Measurements from ENCODE around the gene LRFN2. TPM values are rescaled to one million over a fixed set of nuclear protein-coding genes. Genes with fewer than 3 reads are reported as not detected.

LRFN2 gene
- polyA plus RNA-seq, 1 donor from 2014 or later, result 14.8 TPM

GRCh38 chr6:40362859-40363258 is 224.3 kb downstream of the LRFN2 start:
- H2AFZ ChIP-seq (ENCODE audit: low read depth, low read length), result no peak overlapping the region
- no peaks in the 10 kb centered on the region for H3F3A ChIP-seq (ENCODE audit: insufficient read depth, low read length, poor library complexity, severe bottlenecking)
- H3K9me2 ChIP-seq (ENCODE audit: insufficient read depth, low read length), result no peaks in the 10 kb centered on the region
- H3K4me2 ChIP-seq (ENCODE audit: low read length), result no peak overlapping the region
- H4K20me1 ChIP-seq (ENCODE audit: insufficient read depth), result no peaks in the 10 kb centered on the region
- no peaks in the 10 kb centered on the region for H3K9me3 ChIP-seq (ENCODE audit: low read length)
- H3K9ac ChIP-seq (ENCODE audit: low read length), result no peak overlapping the region
- H3K27me3 ChIP-seq (ENCODE audit: insufficient read depth, low read depth, low read length), result no peaks in the 10 kb centered on the region
- H3K79me2 ChIP-seq (replicated peaks; ENCODE audit: insufficient read depth, low read length), result no peaks in the 10 kb centered on the region
- TF ChIP-seq SMC3 (conservative IDR thresholded peaks at IDR 0.05; ENCODE audit: poor library complexity) (no peak), EP300 (conservative IDR thresholded peaks at IDR 0.05; ENCODE audit: poor library complexity, severe bottlenecking) (no peak), RAD21 (conservative IDR thresholded peaks at IDR 0.05) (no peak), TAF1 (IDR thresholded peaks at IDR 0.05; ENCODE audit: low read depth) (no peak)
- H3K27ac ChIP-seq (ENCODE audit: low read length), result no peak overlapping the region
- no peaks in the 10 kb centered on the region for H3K36me3 ChIP-seq (ENCODE audit: insufficient read depth, low read length)
- no peak overlapping the region for H3K4me3 ChIP-seq (ENCODE audit: low read length)

GRCh38 chr6:40359808-40360207 is 227.4 kb downstream of the LRFN2 start:
- Histone ChIP-seq H3K4me3 (ENCODE audit: low read length) (no peak overlapping the region), H3K27ac (ENCODE audit: low read length) (no peak overlapping the region), H3K9me2 (ENCODE audit: insufficient read depth, low read length) (no peaks in the 10 kb centered on the region), H4K20me1 (ENCODE audit: insufficient read depth) (no peaks in the 10 kb centered on the region), H2AFZ (ENCODE audit: low read depth, low read length) (no peak overlapping the region), H3K79me2 (replicated peaks; ENCODE audit: insufficient read depth, low read length) (no peaks in the 10 kb centered on the region), H3F3A (ENCODE audit: insufficient read depth, low read length, poor library complexity, severe bottlenecking) (no peaks in the 10 kb centered on the region), H3K4me2 (ENCODE audit: low read length) (no peak overlapping the region), H3K9ac (ENCODE audit: low read length) (no peak overlapping the region), H3K27me3 (ENCODE audit: insufficient read depth, low read depth, low read length) (no peaks in the 10 kb centered on the region), H3K9me3 (ENCODE audit: low read length) (no peaks in the 10 kb centered on the region), H3K36me3 (ENCODE audit: insufficient read depth, low read length) (no peaks in the 10 kb centered on the region)
- TF ChIP-seq RAD21 (conservative IDR thresholded peaks at IDR 0.05) (no peak), REST (IDR thresholded peaks at IDR 0.05; ENCODE audit: borderline replicate concordance) (no peak), TAF1 (IDR thresholded peaks at IDR 0.05; ENCODE audit: low read depth) (no peak), POLR2AphosphoS5 (IDR thresholded peaks at IDR 0.05) (no peak), MXI1 (conservative IDR thresholded peaks at IDR 0.05; ENCODE audit: poor library complexity, severe bottlenecking) (no peak), EZH2 (IDR thresholded peaks at IDR 0.05; ENCODE audit: borderline replicate concordance, insufficient read depth, low read length, poor library complexity, severe bottlenecking) (no peak), EP300 (conservative IDR thresholded peaks at IDR 0.05; ENCODE audit: poor library complexity, severe bottlenecking) (no peak)

GRCh38 chr6:40358473-40359460 is 228.4 kb downstream of the LRFN2 start:
- H3K27me3 ChIP-seq (ENCODE audit: insufficient read depth, low read depth, low read length), result no peaks in the 10 kb centered on the region
- no peaks in the 10 kb centered on the region for H3F3A ChIP-seq (ENCODE audit: insufficient read depth, low read length, poor library complexity, severe bottlenecking)
- no peak overlapping the region for H2AFZ ChIP-seq (ENCODE audit: low read depth, low read length)
- no peak for TF ChIP-seq POLR2AphosphoS5 (IDR thresholded peaks at IDR 0.05)
- no peak for TF ChIP-seq EP300 (conservative IDR thresholded peaks at IDR 0.05; ENCODE audit: poor library complexity, severe bottlenecking)
- no peak for TF ChIP-seq REST (IDR thresholded peaks at IDR 0.05; ENCODE audit: borderline replicate concordance)
- TF ChIP-seq TAF1 (IDR thresholded peaks at IDR 0.05; ENCODE audit: low read depth), result no peak
- TF ChIP-seq RAD21 (conservative IDR thresholded peaks at IDR 0.05), result no peak
- no peak for TF ChIP-seq SMC3 (conservative IDR thresholded peaks at IDR 0.05; ENCODE audit: poor library complexity)
- no peak for TF ChIP-seq MXI1 (conservative IDR thresholded peaks at IDR 0.05; ENCODE audit: poor library complexity, severe bottlenecking)
- no peak for TF ChIP-seq CTCF (IDR thresholded peaks at IDR 0.05; ENCODE audit: poor library complexity, severe bottlenecking)
- no peak for TF ChIP-seq EZH2 (IDR thresholded peaks at IDR 0.05; ENCODE audit: borderline replicate concordance, insufficient read depth, low read length, poor library complexity, severe bottlenecking)
- no peak overlapping the region for H3K9ac ChIP-seq (ENCODE audit: low read length)
- H3K27ac ChIP-seq (ENCODE audit: low read length), result no peak overlapping the region
- no peaks in the 10 kb centered on the region for H3K79me2 ChIP-seq (replicated peaks; ENCODE audit: insufficient read depth, low read length)
- H3K36me3 ChIP-seq (ENCODE audit: insufficient read depth, low read length), result no peaks in the 10 kb centered on the region
- no peaks in the 10 kb centered on the region for H3K9me3 ChIP-seq (ENCODE audit: low read length)
- H4K20me1 ChIP-seq (ENCODE audit: insufficient read depth), result no peaks in the 10 kb centered on the region
- H3K9me2 ChIP-seq (ENCODE audit: insufficient read depth, low read length), result no peaks in the 10 kb centered on the region
- H3K4me3 ChIP-seq (ENCODE audit: low read length), result no peak overlapping the region
- H3K4me2 ChIP-seq (ENCODE audit: low read length), result no peak overlapping the region

Measured in neural cell (in vitro differentiated cells).